Hindlimb muscle (tissue), 1 donor: Measurements from ENCODE around the gene ATN1. TPM values are rescaled to one million over a fixed set of nuclear protein-coding genes. Genes with fewer than 3 reads are reported as not detected.

Experiments used
- DNase-seq: peaks from one replicate; pipeline ENCODE4 v3.0.0-alpha.2; 2013
- polyA plus RNA-seq: library from polyadenylated mRNA; unstranded; fragments of 120-200 nt; gene quantifications from one replicate; pipeline ENCODE4 v1.2.1, GENCODE V29; 2013; ENCODE audit not compliant: insufficient read length

Gene ATN1
- polyA plus RNA-seq, 1 donor = 91.2 TPM

DNA sequence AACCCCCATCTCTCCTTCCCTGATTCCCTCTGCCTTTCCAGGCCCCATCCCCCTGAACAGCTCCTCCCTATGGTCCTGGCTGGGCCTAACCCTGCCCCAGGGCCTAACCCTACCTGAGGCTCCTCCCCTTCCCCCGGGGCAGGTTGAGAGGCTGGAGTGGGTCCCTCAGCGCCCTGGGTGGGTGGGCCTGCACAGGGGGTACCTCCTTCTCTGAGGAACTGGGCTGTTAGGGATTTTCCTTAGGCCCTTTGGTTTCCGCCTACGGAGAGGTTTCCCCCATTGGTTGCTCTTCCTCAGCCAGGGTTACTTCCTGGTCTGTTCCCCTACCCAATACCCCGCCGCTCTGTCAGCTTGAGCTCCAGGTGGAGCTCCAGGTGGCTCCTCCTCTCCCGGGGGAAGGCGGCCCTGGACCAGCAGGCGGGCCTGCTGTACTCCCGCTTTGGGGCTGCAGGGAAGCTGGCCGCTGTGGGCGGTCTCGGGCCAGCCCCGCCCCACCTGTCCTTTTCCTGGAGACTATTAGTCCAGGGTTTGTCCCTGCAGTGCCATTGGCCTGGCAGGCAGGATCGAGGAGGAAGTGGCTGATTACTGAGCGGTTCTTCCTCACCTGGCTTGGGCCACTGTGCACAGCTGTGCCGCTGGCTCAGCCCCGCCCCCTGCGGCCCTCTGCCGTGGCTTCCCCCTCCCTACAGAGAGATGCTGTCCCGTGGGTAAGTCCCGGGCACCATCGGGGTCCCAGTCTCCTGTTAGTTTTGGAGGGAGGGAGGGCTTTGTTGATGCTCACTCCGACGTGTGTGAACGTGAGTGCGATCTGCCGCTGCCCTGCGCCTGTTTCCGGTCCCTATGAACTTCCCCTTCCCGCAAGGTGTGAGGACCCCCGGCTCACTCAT lies 18.5 kb downstream of the ATN1 start:
- DNase-seq = no peak

GRCh38 chr12:6946920-6947374 lies 19.2 kb downstream of the ATN1 start:
- DNase-seq = no peak

- DNase-seq = no peak
Observed at GRCh38 chr12:6947615-6948014, 19.9 kb downstream of the ATN1 start.

- DNase-seq = no peak
Observed at GRCh38 chr12:6948873-6949594, 21.3 kb downstream of the ATN1 start.

DNA sequence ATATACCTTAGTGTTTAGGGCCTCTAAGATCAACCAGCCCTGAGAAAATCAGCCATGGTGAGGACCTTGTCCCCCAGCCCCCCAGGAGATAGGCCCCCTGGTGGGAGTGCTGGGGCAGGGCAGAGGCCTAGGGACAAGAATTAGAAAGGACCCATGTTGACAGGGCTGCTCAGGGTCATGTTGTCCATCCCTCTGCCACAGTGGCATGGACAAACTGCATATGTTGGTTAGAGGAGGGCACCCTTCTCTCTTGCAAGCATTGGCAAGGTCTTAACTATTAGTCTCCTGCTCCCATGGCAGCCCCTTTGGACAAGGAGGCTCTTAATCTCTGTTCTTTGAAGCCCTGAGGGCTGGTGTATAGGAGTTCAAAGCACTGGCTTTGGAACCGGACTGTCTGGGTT lies 22.6 kb downstream of the ATN1 start:
- DNase-seq = no peak

DNA sequence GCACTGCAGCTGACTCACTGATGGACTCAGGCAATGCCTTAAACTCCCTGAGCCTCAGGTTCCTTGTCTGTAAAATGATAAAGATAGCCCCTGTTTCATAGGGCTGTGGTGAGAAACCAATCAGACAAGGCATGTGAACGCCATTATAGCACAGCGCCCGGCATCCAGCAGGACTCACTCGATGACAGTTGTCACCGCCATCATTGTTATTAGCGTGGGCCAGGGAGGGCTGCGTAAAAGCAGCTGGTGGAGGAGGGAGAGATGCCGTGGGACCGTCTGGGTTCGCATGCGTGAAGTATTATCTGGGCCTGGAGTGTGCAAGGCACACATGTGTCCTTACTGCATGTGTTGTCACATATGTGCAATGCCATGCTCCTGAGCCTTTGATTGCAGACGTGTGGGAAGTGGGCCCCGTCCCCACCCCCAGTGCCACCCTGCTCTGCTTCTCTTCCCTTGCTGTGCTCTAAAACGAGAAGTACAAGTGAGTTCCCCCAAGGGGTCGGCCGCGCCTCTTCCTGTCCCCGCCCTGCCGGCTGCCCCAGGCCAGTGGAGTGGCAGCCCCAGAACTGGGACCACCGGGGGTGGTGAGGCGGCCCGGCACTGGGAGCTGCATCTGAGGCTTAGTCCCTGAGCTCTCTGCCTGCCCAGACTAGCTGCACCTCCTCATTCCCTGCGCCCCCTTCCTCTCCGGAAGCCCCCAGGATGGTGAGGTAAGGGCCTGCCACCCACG lies 23.2 kb downstream of the ATN1 start, which contains the start of gene PTPN6:
Gene PTPN6, plus strand, starts transcription at position 546 of the 730 bp plus-strand sequence. Its CDS starts 157 bp downstream, at position 703.
- DNase-seq = no peak

- DNase-seq = no peak
Observed at GRCh38 chr12:6951551-6952120, 23.9 kb downstream of the ATN1 start.

GRCh38 chr12:6952121-6952862 lies 24.5 kb downstream of the ATN1 start:
- DNase-seq = no peak

GRCh38 chr12:6952863-6953441 lies 25.2 kb downstream of the ATN1 start:
- no peak for DNase-seq

DNA sequence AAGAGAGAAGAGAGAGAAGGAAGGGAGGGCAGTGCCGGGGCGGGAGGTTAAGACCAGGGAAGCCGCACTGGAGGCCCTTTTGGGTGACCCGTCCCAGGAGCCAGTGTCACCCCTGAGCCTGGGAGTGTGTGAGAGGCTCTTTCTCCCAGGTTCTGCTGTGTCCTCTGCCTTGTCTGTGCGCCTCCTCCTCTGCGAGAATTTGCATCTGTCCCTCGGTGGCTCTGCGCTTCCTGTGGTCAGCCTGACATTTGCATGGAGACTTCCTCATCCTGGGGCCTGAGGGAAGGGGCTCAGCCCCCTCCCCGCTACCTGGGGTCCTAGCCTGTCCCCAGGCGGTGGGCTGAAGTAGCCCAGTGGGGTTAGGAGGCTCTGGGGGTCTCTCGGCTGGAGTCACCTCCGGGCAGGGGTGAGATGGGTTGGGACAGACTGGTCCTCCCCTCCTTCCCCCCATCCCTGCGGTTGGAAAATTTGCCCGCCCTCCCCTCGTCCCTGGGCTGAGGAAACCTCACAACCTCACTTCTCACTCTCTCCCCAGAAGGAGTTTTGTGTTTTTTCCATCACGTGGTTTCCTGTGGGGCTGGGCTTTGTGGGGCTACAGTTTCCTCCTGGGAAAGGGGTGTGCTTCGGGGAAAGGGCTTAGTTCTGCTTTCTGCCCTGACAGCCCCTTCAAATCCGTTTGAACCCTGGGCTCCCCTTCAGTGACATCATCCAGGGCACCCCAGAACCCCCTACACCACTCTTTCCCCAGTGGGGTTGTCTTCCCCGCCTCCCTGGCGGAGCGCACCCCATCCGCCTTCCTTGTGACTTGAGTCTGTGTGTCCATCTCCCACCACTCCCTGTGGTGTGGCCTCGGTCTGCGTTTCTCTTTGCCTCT lies 25.9 kb downstream of the ATN1 start:
- peak; percentile 85 for DNase-seq

- no peak for DNase-seq
Observed at GRCh38 chr12:6954316-6955107, 26.8 kb downstream of the ATN1 start.

GRCh38 chr12:6955108-6956020 lies 27.6 kb downstream of the ATN1 start:
- DNase-seq = no peak

GRCh38 chr12:6956021-6956727 lies 28.4 kb downstream of the ATN1 start:
- no peak for DNase-seq

GRCh38 chr12:6957151-6957701 lies 29.5 kb downstream of the ATN1 start:
- no peak for DNase-seq

GRCh38 chr12:6957741-6958608 lies 30.2 kb downstream of the ATN1 start:
- DNase-seq = no peak

- no peak for DNase-seq
Observed at GRCh38 chr12:6958609-6959057, 30.9 kb downstream of the ATN1 start.
